ENCODE data around the gene RASAL3. TPM values are rescaled to one million over a fixed set of nuclear protein-coding genes. Genes with fewer than 3 reads are reported as not detected.

Gene RASAL3
- 1 to 10 TPM; 2.6 to 3.6 TPM for total RNA-seq

GRCh38 chr19:15464394-15465385, at the start of gene RASAL3:
RASAL3 (minus strand) TSS chr19:15464544; CDS start chr19:15464358, 186 bp downstream.
- no peak for TF ChIP-seq POLR2A (IDR thresholded peaks at IDR 0.05)
- TF ChIP-seq CTCF (IDR thresholded peaks at IDR 0.05) = no peak
- no peak for ATAC-seq
- no peaks in the 10 kb centered on the region for H3K36me3 ChIP-seq (replicated peaks in 1 of 2; ENCODE audit: insufficient read depth in 1 of 2, low read depth in 2 of 2)
- H3K27ac ChIP-seq = peak within 1 kb of the TSS in 2 of 4 donors; percentile 12 to 41
- no peaks in the 10 kb centered on the region for H3K9me3 ChIP-seq
- peak within 1 kb of the TSS in 1 of 2 donors; percentile 6 for H3K4me3 ChIP-seq
- peaks cover 0 to 15% of the 10 kb centered on the region in 2 donors for H3K27me3 ChIP-seq
- DNase-seq = no peak
- intact Hi-C loops (cut with DNase I) = no loop called here
- 29 to 30% methylated on average over 14 to 17 of the region's 17 CpGs for WGBS, 2 donors
- peaks cover 4% of the 10 kb centered on the region for H3K4me1 ChIP-seq

- no peak overlapping the region for H3K4me3 ChIP-seq
- H3K9me3 ChIP-seq = peaks cover 0 to 4% (median 0%) of the 10 kb centered on the region in 3 donors
- intact Hi-C loops (cut with DNase I) = no loop called here
- H3K36me3 ChIP-seq (replicated peaks in 1 of 2; ENCODE audit: insufficient read depth in 1 of 2, low read depth in 2 of 2) = no peaks in the 10 kb centered on the region
- H3K4me1 ChIP-seq = peaks cover 8% of the 10 kb centered on the region
- DNase-seq (no peak), ATAC-seq (no peak)
- H3K27ac ChIP-seq = no peak overlapping the region
- TF ChIP-seq POLR2A (IDR thresholded peaks at IDR 0.05) (no peak), CTCF (IDR thresholded peaks at IDR 0.05) (no peak)
- H3K27me3 ChIP-seq = peaks cover 0 to 13% of the 10 kb centered on the region in 2 donors
- WGBS, 2 donors = 79 to 86% methylated on average over 6 to 17 of the region's 19 CpGs
These were observed 47.5 kb upstream of the RASAL3 start for GRCh38 chr19:15511671-15512424.

GRCh38 chr19:15508035-15508710, 43.8 kb upstream of the RASAL3 start, which contains the start of gene CYP4F22:
CYP4F22 (plus strand) TSS chr19:15508525; CDS start chr19:15525337, 16,812 bp downstream.
- Histone ChIP-seq H3K4me1 (peaks cover 8% of the 10 kb centered on the region), H3K27me3 (peaks cover 0 to 13% of the 10 kb centered on the region in 2 donors), H3K4me3 (no peak within 1 kb of the TSS), H3K36me3 (replicated peaks in 1 of 2; ENCODE audit: insufficient read depth in 1 of 2, low read depth in 2 of 2) (no peaks in the 10 kb centered on the region), H3K27ac (no peak within 1 kb of the TSS), H3K9me3 (no peaks in the 10 kb centered on the region)
- ATAC-seq (no peak), DNase-seq (no peak)
- intact Hi-C loops (cut with DNase I) = no loop called here
- 3 to 12% methylated on average over 18 to 51 of the region's 52 CpGs for WGBS, 2 donors
- TF ChIP-seq CTCF (IDR thresholded peaks at IDR 0.05) (no peak), POLR2A (IDR thresholded peaks at IDR 0.05) (no peak)

- TF ChIP-seq POLR2A (IDR thresholded peaks at IDR 0.05) (no peak), CTCF (IDR thresholded peaks at IDR 0.05) (no peak)
These were observed 43.0 kb upstream of the RASAL3 start for GRCh38 chr19:15507068-15508034.

More at GRCh38 chr19:15507068-15508034, 43.0 kb upstream of the RASAL3 start:
- no peaks in the 10 kb centered on the region for H3K36me3 ChIP-seq (replicated peaks in 1 of 2; ENCODE audit: insufficient read depth in 1 of 2, low read depth in 2 of 2)
- DNase-seq = no peak
- no peak overlapping the region for H3K27ac ChIP-seq
- no peak overlapping the region for H3K4me3 ChIP-seq
- H3K27me3 ChIP-seq = peaks cover 0 to 13% of the 10 kb centered on the region in 2 donors
- ATAC-seq = no peak
- no peaks in the 10 kb centered on the region for H3K9me3 ChIP-seq
- intact Hi-C loops (cut with DNase I) = no loop called here
- 55 to 58% methylated on average over 11 to 13 of the region's 14 CpGs for WGBS, 2 donors
- H3K4me1 ChIP-seq = peaks cover 8% of the 10 kb centered on the region
